ENCODE data around the gene HDAC9. TPM values are rescaled to one million over a fixed set of nuclear protein-coding genes. Genes with fewer than 3 reads are reported as not detected.

Gene HDAC9
- total RNA-seq, 1 experiment from 2014 or later, result 159 TPM

GRCh38 chr7:18760046-18760445 is 264.5 kb downstream of the HDAC9 start:
- H3K9me3 Mint-ChIP-seq (ENCODE audit: low read depth, unreplicated experiment), result no peaks in the 10 kb centered on the region
- no peaks in the 10 kb centered on the region for H3K27me3 Mint-ChIP-seq (ENCODE audit: unreplicated experiment)
- no peak overlapping the region for H3K27ac Mint-ChIP-seq (ENCODE audit: unreplicated experiment)
- no peak for DNase-seq
- no peaks in the 10 kb centered on the region for H3K4me1 Mint-ChIP-seq (ENCODE audit: low read depth, unreplicated experiment)
- intact Hi-C loops (cut with micrococcal nuclease; ENCODE audit: unreplicated experiment), result no loop called here
- BruUV-seq (replicated peaks), result no TSS peak
- H3K36me3 Mint-ChIP-seq (ENCODE audit: insufficient read depth, unreplicated experiment), result peaks cover 3% of the 10 kb centered on the region
- CTCF ChIA-PET, result no interaction called here
- H3K4me3 Mint-ChIP-seq (ENCODE audit: low read depth, unreplicated experiment), result no peak overlapping the region
- no peak for TF ChIP-seq CTCF (IDR thresholded peaks at IDR 0.05; ENCODE audit: unreplicated experiment)

- H3K27me3 Mint-ChIP-seq (ENCODE audit: unreplicated experiment), result no peaks in the 10 kb centered on the region
- CTCF ChIA-PET, result interaction anchor here (0.6 kb wide), 1 partner anchor 824 kb away, joined by 3 read pairs; no protein-coding TSS in a partner anchor
- intact Hi-C loops (cut with micrococcal nuclease; ENCODE audit: unreplicated experiment), result no loop called here
- no peak overlapping the region for H3K27ac Mint-ChIP-seq (ENCODE audit: unreplicated experiment)
- H3K9me3 Mint-ChIP-seq (ENCODE audit: low read depth, unreplicated experiment), result no peaks in the 10 kb centered on the region
- H3K4me1 Mint-ChIP-seq (ENCODE audit: low read depth, unreplicated experiment), result no peaks in the 10 kb centered on the region
- no peak for TF ChIP-seq CTCF (IDR thresholded peaks at IDR 0.05; ENCODE audit: unreplicated experiment)
- DNase-seq, result no peak
- no peak overlapping the region for H3K4me3 Mint-ChIP-seq (ENCODE audit: low read depth, unreplicated experiment)
- peaks cover 3% of the 10 kb centered on the region for H3K36me3 Mint-ChIP-seq (ENCODE audit: insufficient read depth, unreplicated experiment)
- no TSS peak for BruUV-seq (replicated peaks)
These were observed 265.3 kb downstream of the HDAC9 start for GRCh38 chr7:18760631-18761445.

- Mint-ChIP-seq H3K4me3 (ENCODE audit: low read depth, unreplicated experiment) (no peak overlapping the region), H3K36me3 (ENCODE audit: insufficient read depth, unreplicated experiment) (peaks cover 3% of the 10 kb centered on the region), H3K27ac (ENCODE audit: unreplicated experiment) (no peak overlapping the region), H3K4me1 (ENCODE audit: low read depth, unreplicated experiment) (no peaks in the 10 kb centered on the region), H3K9me3 (ENCODE audit: low read depth, unreplicated experiment) (no peaks in the 10 kb centered on the region), H3K27me3 (ENCODE audit: unreplicated experiment) (no peaks in the 10 kb centered on the region)
- intact Hi-C loops (cut with micrococcal nuclease; ENCODE audit: unreplicated experiment), result no loop called here
- TF ChIP-seq CTCF (IDR thresholded peaks at IDR 0.05; ENCODE audit: unreplicated experiment), result no peak
- DNase-seq, result no peak
- BruUV-seq (replicated peaks), result no TSS peak
- CTCF ChIA-PET, result no interaction called here
These were observed 266.6 kb downstream of the HDAC9 start for GRCh38 chr7:18762189-18762588.

GRCh38 chr7:18768256-18768655 is 272.7 kb downstream of the HDAC9 start:
- no peak for DNase-seq
- CTCF ChIA-PET, result interaction anchor here (1.0 kb wide), 1 partner anchor 14 kb away, joined by 5 read pairs; no protein-coding TSS in a partner anchor
- intact Hi-C loops (cut with micrococcal nuclease; ENCODE audit: unreplicated experiment), result no loop called here
- no TSS peak for BruUV-seq (replicated peaks)
- Mint-ChIP-seq H3K4me3 (ENCODE audit: low read depth, unreplicated experiment) (no peak overlapping the region), H3K27ac (ENCODE audit: unreplicated experiment) (no peak overlapping the region), H3K9me3 (ENCODE audit: low read depth, unreplicated experiment) (no peaks in the 10 kb centered on the region), H3K36me3 (ENCODE audit: insufficient read depth, unreplicated experiment) (no peaks in the 10 kb centered on the region), H3K27me3 (ENCODE audit: unreplicated experiment) (no peaks in the 10 kb centered on the region), H3K4me1 (ENCODE audit: low read depth, unreplicated experiment) (no peaks in the 10 kb centered on the region)
- TF ChIP-seq CTCF (IDR thresholded peaks at IDR 0.05; ENCODE audit: unreplicated experiment), result no peak

Data from Calu3 (cell line).